ENCODE results near the gene CLEC2L.
A peak's percentile ranks its signal among the peaks of the same experiment; 100 is the strongest.

The CLEC2L gene

DNA sequence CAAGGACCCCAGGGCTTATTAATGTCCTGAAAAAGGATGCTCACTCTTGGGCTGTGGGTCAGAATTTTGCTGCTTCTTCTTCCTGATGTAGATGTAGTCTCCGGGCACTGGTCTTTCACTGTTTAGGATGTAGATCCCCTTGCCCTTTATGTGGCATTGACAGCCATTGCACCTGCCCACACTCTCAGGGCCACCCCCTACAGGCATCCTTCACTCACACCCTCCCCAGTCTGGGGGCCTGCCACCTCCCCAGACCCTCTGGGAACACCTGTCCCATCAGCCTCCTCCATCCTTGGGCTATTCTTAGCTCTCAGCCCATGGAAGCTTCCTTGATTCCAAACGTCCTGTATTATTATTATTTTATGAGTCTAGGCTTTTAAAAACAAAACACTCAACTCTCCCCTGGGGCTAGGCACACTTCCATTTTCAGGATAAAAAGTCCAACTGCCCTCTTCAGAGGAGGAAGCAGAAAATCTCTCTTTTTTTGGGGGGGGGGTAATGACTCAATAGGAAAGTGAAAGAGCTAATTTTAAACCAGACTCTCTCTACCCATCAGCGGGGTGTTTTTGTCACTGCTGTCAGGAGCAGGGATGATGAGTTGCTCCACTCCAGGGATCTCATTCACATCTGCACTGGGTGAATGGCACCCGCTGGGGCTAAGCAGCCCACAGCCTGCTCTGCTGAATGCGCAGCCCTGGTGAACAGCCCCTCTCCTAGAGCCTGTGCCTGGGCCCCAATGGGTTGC lies 28.5 kb upstream of the CLEC2L start:
- TF ChIP-seq CTCF (IDR thresholded peaks at IDR 0.05; ENCODE audit: unreplicated experiment in 3 of 3): no peak
- peaks cover 12% of the 10 kb centered on the region for H3K9me3 Mint-ChIP-seq
- H3K27me3 Mint-ChIP-seq (ENCODE audit: low read depth): peaks cover 53% of the 10 kb centered on the region
- no peak overlapping the region for H3K4me3 Mint-ChIP-seq
- H3K4me1 Mint-ChIP-seq: peaks cover 2% of the 10 kb centered on the region
- H3K36me3 Mint-ChIP-seq (ENCODE audit: low read depth): no peaks in the 10 kb centered on the region
- no peak overlapping the region for H3K27ac Mint-ChIP-seq

DNA sequence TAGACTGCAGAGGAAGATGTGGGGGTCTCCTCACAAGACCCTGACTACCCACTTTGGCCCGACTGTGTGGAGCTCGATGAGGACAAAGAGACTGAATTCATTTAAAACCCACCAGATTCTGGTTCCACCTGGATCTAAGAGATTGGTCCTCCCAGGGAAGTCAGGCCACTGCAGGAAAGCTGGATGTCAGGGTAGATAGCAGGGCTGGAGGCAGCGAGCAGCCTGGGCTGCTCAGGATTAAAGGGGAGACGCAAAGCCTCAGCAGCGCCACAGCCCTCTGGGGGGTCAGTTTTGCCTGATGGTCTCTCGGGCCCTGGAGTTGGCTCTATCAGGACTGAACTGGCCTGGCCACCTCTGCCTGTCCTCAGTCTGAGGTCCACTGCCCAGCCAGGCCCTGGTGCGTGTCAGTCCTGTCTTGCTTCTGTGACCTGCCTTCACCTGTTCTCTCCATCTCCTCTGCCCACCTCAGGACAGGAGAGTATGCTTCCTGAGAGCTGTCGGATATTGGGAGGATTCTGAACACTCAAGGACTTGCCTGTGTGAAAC lies 27.8 kb upstream of the CLEC2L start:
- Mint-ChIP-seq H3K4me1 (peaks cover 5% of the 10 kb centered on the region), H3K27me3 (ENCODE audit: low read depth) (peaks cover 56% of the 10 kb centered on the region)

GRCh38 chr7:139496528-139496927 lies 27.0 kb upstream of the CLEC2L start:
- no peak overlapping the region for H3K27ac Mint-ChIP-seq
- no peaks in the 10 kb centered on the region for H3K36me3 Mint-ChIP-seq (ENCODE audit: low read depth)
- peaks cover 5% of the 10 kb centered on the region for H3K4me1 Mint-ChIP-seq
- H3K27me3 Mint-ChIP-seq (ENCODE audit: low read depth): peaks cover 51% of the 10 kb centered on the region
- peaks cover 6% of the 10 kb centered on the region for H3K9me3 Mint-ChIP-seq
- H3K4me3 Mint-ChIP-seq: no peak overlapping the region
- no peak for TF ChIP-seq CTCF (IDR thresholded peaks at IDR 0.05; ENCODE audit: unreplicated experiment in 3 of 3)

More for the DNA sequence above, 27.8 kb upstream of the CLEC2L start:
- H3K27ac Mint-ChIP-seq: no peak overlapping the region
- H3K4me3 Mint-ChIP-seq: no peak overlapping the region
- H3K9me3 Mint-ChIP-seq: peaks cover 12% of the 10 kb centered on the region
- TF ChIP-seq CTCF (IDR thresholded peaks at IDR 0.05; ENCODE audit: unreplicated experiment in 3 of 3): no peak
- H3K36me3 Mint-ChIP-seq (ENCODE audit: low read depth): no peaks in the 10 kb centered on the region

GRCh38 chr7:139500770-139501138 lies 22.7 kb upstream of the CLEC2L start:
- no peaks in the 10 kb centered on the region for H3K9me3 Mint-ChIP-seq
- no peak overlapping the region for H3K27ac Mint-ChIP-seq
- peaks cover 10% of the 10 kb centered on the region for H3K4me1 Mint-ChIP-seq
- no peaks in the 10 kb centered on the region for H3K36me3 Mint-ChIP-seq (ENCODE audit: low read depth)
- H3K27me3 Mint-ChIP-seq (ENCODE audit: low read depth): peaks cover 47% of the 10 kb centered on the region
- peak overlapping the region; percentile 59 to 81 (median 65) for H3K4me3 Mint-ChIP-seq
- TF ChIP-seq CTCF (IDR thresholded peaks at IDR 0.05; ENCODE audit: unreplicated experiment in 3 of 3): no peak

GRCh38 chr7:139502226-139502625 lies 21.3 kb upstream of the CLEC2L start:
- Mint-ChIP-seq H3K27ac (no peak overlapping the region), H3K4me3 (no peak overlapping the region), H3K4me1 (peaks cover 10% of the 10 kb centered on the region), H3K27me3 (ENCODE audit: low read depth) (peaks cover 37% of the 10 kb centered on the region), H3K9me3 (no peaks in the 10 kb centered on the region), H3K36me3 (ENCODE audit: low read depth) (no peaks in the 10 kb centered on the region)
- no peak for TF ChIP-seq CTCF (IDR thresholded peaks at IDR 0.05; ENCODE audit: unreplicated experiment in 3 of 3)

GRCh38 chr7:139505563-139505962 lies 17.9 kb upstream of the CLEC2L start:
- no peaks in the 10 kb centered on the region for H3K9me3 Mint-ChIP-seq
- no peaks in the 10 kb centered on the region for H3K36me3 Mint-ChIP-seq (ENCODE audit: low read depth)
- TF ChIP-seq CTCF (IDR thresholded peaks at IDR 0.05; ENCODE audit: unreplicated experiment in 3 of 3): no peak
- H3K4me1 Mint-ChIP-seq: peaks cover 5% of the 10 kb centered on the region
- peaks cover 13% of the 10 kb centered on the region for H3K27me3 Mint-ChIP-seq (ENCODE audit: low read depth)
- no peak overlapping the region for H3K4me3 Mint-ChIP-seq
- H3K27ac Mint-ChIP-seq: no peak overlapping the region
